CD14-positive monocyte (primary cell): ENCODE results near the gene OBSCN. TPM values are rescaled to one million over a fixed set of nuclear protein-coding genes. Genes with fewer than 3 reads are reported as not detected.

Experiments used
- DNase-seq, 3 donors: peaks; one replicate each; pipeline ENCODE4 v3.0.0-alpha.2; 2011 to 2022
- H2AFZ ChIP-seq: 2 replicates; pipeline ENCODE4 v1.6.0; 2012; ENCODE audit warnings: mild to moderate bottlenecking, low read depth, low read length, inconsistent platforms; ENCODE audit not compliant: insufficient read depth, poor library complexity, severe bottlenecking
- H3K27ac ChIP-seq, 2 donors: 1 replicate in 1 of 2; 2 replicates in 1 of 2; pipeline ENCODE4 v1.5.1; 2012 to 2013; ENCODE audit warnings: low read length in 2 of 2, control low read depth in 1 of 2, inconsistent platforms in 1 of 2, low read depth in 1 of 2, mild to moderate bottlenecking in 1 of 2
- H3K27me3 ChIP-seq, 2 donors: one replicate each; pipeline versions ENCODE4 v1.6.0 to v1.6.1; 2011 to 2013; ENCODE audit warnings: low read length in 2 of 2; ENCODE audit not compliant: control insufficient read depth in 2 of 2, insufficient read depth in 2 of 2
- H3K36me3 ChIP-seq, 2 donors: replicated peaks in 1 of 2; 1 replicate in 1 of 2; 2 replicates in 1 of 2; pipeline versions ENCODE4 v1.5.1 to v1.6.1; 2012 to 2013; ENCODE audit warnings: low read length in 2 of 2, control low read depth in 1 of 2, inconsistent platforms in 1 of 2, mild to moderate bottlenecking in 1 of 2; ENCODE audit not compliant: insufficient read depth in 2 of 2, control insufficient read depth in 1 of 2
- H3K4me1 ChIP-seq, 2 donors: 1 replicate in 1 of 2; 2 replicates in 1 of 2; pipeline versions ENCODE4 v1.5.1 to v1.6.1; 2012 to 2013; ENCODE audit warnings: low read length in 2 of 2, control low read depth in 1 of 2, inconsistent platforms in 1 of 2, mild to moderate bottlenecking in 1 of 2, moderate library complexity in 1 of 2; ENCODE audit not compliant: insufficient read depth in 2 of 2, control insufficient read depth in 1 of 2
- H3K4me2 ChIP-seq: replicated peaks from 2 replicates; pipeline ENCODE3; 2012; ENCODE audit warnings: low read length, moderate library complexity, mild to moderate bottlenecking; ENCODE audit not compliant: poor library complexity, severe bottlenecking; ENCODE audit errors: extremely low read depth
- H3K4me3 ChIP-seq, 3 experiments: fragments of 200-600 bp in 1 of 3; sonication (generic) in 1 of 3; replicated peaks in 1 of 3; 1 replicate in 2 of 3; 2 replicates in 1 of 3; pipeline ENCODE4 v1.5.1; 2011 to 2013; ENCODE audit warnings: low read length in 3 of 3, mild to moderate bottlenecking in 3 of 3, control low read depth in 2 of 3, low read depth in 2 of 3, inconsistent platforms in 1 of 3, moderate library complexity in 1 of 3
- H3K79me2 ChIP-seq: 2 replicates; pipeline ENCODE4 v1.6.0; 2012; ENCODE audit warnings: mild to moderate bottlenecking, control low read depth, inconsistent platforms, low read length, moderate library complexity; ENCODE audit not compliant: insufficient read depth
- H3K9ac ChIP-seq: 2 replicates; pipeline ENCODE4 v1.6.0; 2017; ENCODE audit warnings: low read length, mild to moderate bottlenecking; ENCODE audit not compliant: insufficient read depth, poor library complexity, severe bottlenecking
- H3K9me3 ChIP-seq, 2 donors: replicated peaks in 1 of 2; 1 replicate in 1 of 2; 2 replicates in 1 of 2; pipeline versions ENCODE4 v1.5.1 to v1.6.1; 2012 to 2013; ENCODE audit warnings: low read length in 2 of 2, control low read depth in 1 of 2; ENCODE audit not compliant: control insufficient read depth in 1 of 2, insufficient read depth in 1 of 2
- H4K20me1 ChIP-seq: 2 replicates; pipeline ENCODE4 v1.6.0; 2012; ENCODE audit warnings: mild to moderate bottlenecking, low read length, control low read depth, moderate library complexity; ENCODE audit not compliant: insufficient read depth
- H3K27ac Mint-ChIP-seq, 7 donors: one replicate each; pipeline ENCODE4 v1.8.0; 2020; ENCODE audit warnings: mild to moderate bottlenecking in 7 of 7, mixed read lengths in 7 of 7, moderate library complexity in 6 of 7, inconsistent platforms in 2 of 7
- H3K27me3 Mint-ChIP-seq, 3 donors: one replicate each; pipeline ENCODE4 v1.8.0; 2021 to 2022; ENCODE audit warnings: low read depth in 3 of 3, mild to moderate bottlenecking in 3 of 3, mixed read lengths in 3 of 3, moderate library complexity in 3 of 3, inconsistent platforms in 1 of 3
- H3K36me3 Mint-ChIP-seq, 2 donors: one replicate each; pipeline ENCODE4 v1.8.0; 2020; ENCODE audit warnings: mixed read lengths in 2 of 2, inconsistent platforms in 1 of 2, mild to moderate bottlenecking in 1 of 2
- H3K4me1 Mint-ChIP-seq: one replicate; pipeline ENCODE4 v1.8.0; 2020; ENCODE audit warnings: mild to moderate bottlenecking, mixed read lengths
- H3K4me3 Mint-ChIP-seq, 2 donors: one replicate each; pipeline ENCODE4 v1.8.0; 2020; ENCODE audit warnings: mild to moderate bottlenecking in 2 of 2, mixed read lengths in 2 of 2, moderate library complexity in 1 of 2
- H3K9me3 Mint-ChIP-seq, 7 donors: one replicate each; pipeline ENCODE4 v1.8.0; 2020 to 2022; ENCODE audit warnings: mixed read lengths in 7 of 7, mild to moderate bottlenecking in 6 of 7, moderate library complexity in 6 of 7, inconsistent platforms in 2 of 7
- CTCF ChIP-seq: fragments of 200-600 bp; IDR thresholded peaks from one replicate; pipeline ENCODE4 v1.8.0; 2022; ENCODE audit warnings: antibody characterized with exemption, mild to moderate bottlenecking
- WGBS: methylation state at CpG from one replicate; pipeline ENCODE4 v1.1.5; 2013; ENCODE audit warnings: missing lambda C conversion rate; ENCODE audit not compliant: insufficient coverage; 5-methylcytosine and 5-hydroxymethylcytosine counted together
- intact Hi-C, 2 donors: fragments of 100-400 bp; cut with micrococcal nuclease; formaldehyde crosslinking; loops; one replicate each; pipeline versions ENCODE4 v1.15.0 to v1.15.1; 2023
- polyA plus RNA-seq, 3 donors: library from polyadenylated mRNA; depleted of rRNA in 1 of 3; unstranded in 2 of 3; stranded (reverse) in 1 of 3; fragments of 300-500 nt in 2 of 3; fragments of >200 nt in 1 of 3; fragmentation: Illumina TruSeq in 2 of 3; gene quantifications; 1 replicate in 2 of 3; 2 replicates in 1 of 3; pipeline ENCODE4 v1.2.3, GENCODE V29; 2012 to 2021

The OBSCN gene
- polyA plus RNA-seq, 3 donors: 0.57 to 1.5 (median 0.76) TPM

- H3K4me3 ChIP-seq: no peak overlapping the region
- Mint-ChIP-seq H3K27me3 (no peaks in the 10 kb centered on the region), H3K4me1 (no peaks in the 10 kb centered on the region), H3K4me3 (no peak overlapping the region), H3K27ac (no peak overlapping the region), H3K36me3 (no peaks in the 10 kb centered on the region), H3K9me3 (peaks cover 0 to 3% (median 0%) of the 10 kb centered on the region in 7 donors)
- TF ChIP-seq CTCF: no peak
- no peaks in the 10 kb centered on the region for H3K79me2 ChIP-seq
- H3K4me2 ChIP-seq: no peak overlapping the region
- H3K9me3 ChIP-seq: no peaks in the 10 kb centered on the region
- DNase-seq: no peak
- H3K36me3 ChIP-seq: no peaks in the 10 kb centered on the region
- no peak overlapping the region for H3K9ac ChIP-seq
- WGBS: 100% methylated on average over 2 of the region's 3 CpGs
- H4K20me1 ChIP-seq: no peaks in the 10 kb centered on the region
- H3K27ac ChIP-seq: no peak overlapping the region
- no peaks in the 10 kb centered on the region for H3K4me1 ChIP-seq
- no peak overlapping the region for H2AFZ ChIP-seq
- H3K27me3 ChIP-seq: no peaks in the 10 kb centered on the region
- intact Hi-C loops: no loop called here
These were observed 76.3 kb downstream of the OBSCN start for GRCh38 chr1:228284148-228284495.

GRCh38 chr1:228284521-228284920 lies 76.7 kb downstream of the OBSCN start:
- Histone ChIP-seq H2AFZ (no peak overlapping the region), H3K27ac (no peak overlapping the region), H3K36me3 (no peaks in the 10 kb centered on the region), H3K4me2 (no peak overlapping the region), H3K79me2 (no peaks in the 10 kb centered on the region), H3K9ac (no peak overlapping the region), H3K4me1 (no peaks in the 10 kb centered on the region), H3K4me3 (no peak overlapping the region), H3K27me3 (no peaks in the 10 kb centered on the region), H4K20me1 (no peaks in the 10 kb centered on the region), H3K9me3 (no peaks in the 10 kb centered on the region)
- H3K4me3 Mint-ChIP-seq: no peak overlapping the region
- H3K36me3 Mint-ChIP-seq: no peaks in the 10 kb centered on the region
- H3K27ac Mint-ChIP-seq: no peak overlapping the region
- no peaks in the 10 kb centered on the region for H3K4me1 Mint-ChIP-seq
- peaks cover 0 to 3% (median 0%) of the 10 kb centered on the region in 7 donors for H3K9me3 Mint-ChIP-seq
- intact Hi-C loops: no loop called here
- DNase-seq: no peak
- WGBS: 87% methylated on average over 6 of the region's 6 CpGs
- H3K27me3 Mint-ChIP-seq: no peaks in the 10 kb centered on the region
- TF ChIP-seq CTCF: no peak
